Osteoblast (primary cell): ENCODE results near the gene SCUBE1. TPM values are rescaled to one million over a fixed set of nuclear protein-coding genes. Genes with fewer than 3 reads are reported as not detected.

ENCODE experiments used
- DNase-seq: peaks from one replicate; pipeline ENCODE4 v3.0.0; 2011; ENCODE audit warnings: low spot score, mixed read lengths; ENCODE audit not compliant: insufficient read length; ENCODE audit errors: missing footprints
- H2AFZ ChIP-seq: 2 replicates; pipeline ENCODE4 v1.6.0; 2011; ENCODE audit warnings: mild to moderate bottlenecking, low read length
- H3K27ac ChIP-seq: 2 replicates; pipeline ENCODE4 v1.5.1; 2011; ENCODE audit warnings: mild to moderate bottlenecking, low read depth, low read length, moderate library complexity
- H3K27me3 ChIP-seq: 2 replicates; pipeline ENCODE4 v1.6.0; 2012; ENCODE audit warnings: mild to moderate bottlenecking, control low read depth, inconsistent platforms, low read length, moderate library complexity; ENCODE audit not compliant: insufficient read depth
- H3K36me3 ChIP-seq: 2 replicates; pipeline ENCODE4 v1.5.1; 2011; ENCODE audit warnings: mild to moderate bottlenecking, low read length, control low read depth, moderate library complexity; ENCODE audit not compliant: insufficient read depth
- H3K4me1 ChIP-seq: 2 replicates; pipeline ENCODE4 v1.5.1; 2011; ENCODE audit warnings: mild to moderate bottlenecking, low read length, control low read depth, moderate library complexity; ENCODE audit not compliant: insufficient read depth
- H3K4me2 ChIP-seq: 2 replicates; pipeline ENCODE4 v1.6.0; 2011; ENCODE audit warnings: mild to moderate bottlenecking, low read length; ENCODE audit not compliant: insufficient read depth
- H3K4me3 ChIP-seq: fragments of 200-600 bp; sonication (generic); 3 replicates; pipeline ENCODE4 v1.5.1; 2012; ENCODE audit warnings: mild to moderate bottlenecking, low read length, inconsistent platforms; ENCODE audit not compliant: insufficient read depth
- H3K79me2 ChIP-seq: 2 replicates; pipeline ENCODE4 v1.6.0; 2012; ENCODE audit warnings: mild to moderate bottlenecking, low read length, control low read depth, inconsistent platforms; ENCODE audit not compliant: insufficient read depth
- H3K9me3 ChIP-seq: 2 replicates; pipeline ENCODE4 v1.5.1; 2011; ENCODE audit warnings: low read depth, low read length, control low read depth
- H4K20me1 ChIP-seq: 2 replicates; pipeline ENCODE4 v1.6.0; 2012; ENCODE audit warnings: mild to moderate bottlenecking, low read length, control low read depth; ENCODE audit not compliant: insufficient read depth
- total RNA-seq: library from RNA; depleted of rRNA; stranded (reverse); fragments of >200 nt; gene quantifications from 2 replicates; pipeline ENCODE4 v1.2.3, GENCODE V29; 2012
- TF ChIP-seq, protein P1 (sequence below): IDR thresholded peaks from 2 replicates; pipeline ENCODE4 v1.5.1; 2011; ENCODE audit warnings: mild to moderate bottlenecking, low read depth, low read length, moderate library complexity; ENCODE audit errors: extremely low read depth

SCUBE1 gene
- total RNA-seq, 1 donor: 2.2 TPM

DNA sequence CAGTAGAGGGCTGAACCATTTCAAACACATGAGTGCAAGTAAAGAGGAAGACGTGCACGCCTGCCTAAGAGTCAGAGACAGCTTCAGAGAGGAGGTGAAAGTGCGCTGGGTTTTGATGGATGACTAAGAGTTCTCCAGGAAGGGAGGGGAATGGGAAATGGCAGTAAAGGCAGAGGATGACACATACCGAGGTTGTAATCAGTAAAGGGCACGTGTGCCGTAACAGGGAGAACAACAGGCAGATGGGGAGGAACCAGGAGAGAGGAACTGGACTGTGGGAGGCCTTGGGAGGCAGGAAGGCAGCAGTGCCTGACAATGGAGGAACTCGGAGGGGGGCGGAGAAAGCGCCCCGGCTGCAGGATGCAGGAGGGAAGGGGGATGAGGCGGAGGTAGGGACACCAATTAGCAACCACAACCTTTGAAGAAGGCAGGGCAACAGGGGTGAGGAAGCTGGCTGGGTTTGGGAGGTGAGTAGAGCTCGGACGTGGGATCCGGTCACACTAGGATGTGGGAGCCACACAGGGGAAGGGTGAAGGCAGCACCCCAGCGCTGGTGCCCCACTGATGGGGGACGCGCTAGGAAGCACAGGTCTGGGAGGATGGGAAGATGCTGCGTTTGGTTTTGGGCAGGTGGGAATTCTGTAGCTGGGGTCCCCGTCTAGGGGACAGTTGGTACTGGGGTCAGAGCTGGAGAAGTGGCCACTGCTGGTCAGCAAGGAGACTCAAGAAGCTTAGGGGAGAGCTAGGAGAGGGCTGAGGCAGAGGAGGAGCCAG, 67.4 kb downstream of the SCUBE1 start:
- no peaks in the 10 kb centered on the region for H3K4me1 ChIP-seq
- DNase-seq: no peak
- no peaks in the 10 kb centered on the region for H4K20me1 ChIP-seq

DNA sequence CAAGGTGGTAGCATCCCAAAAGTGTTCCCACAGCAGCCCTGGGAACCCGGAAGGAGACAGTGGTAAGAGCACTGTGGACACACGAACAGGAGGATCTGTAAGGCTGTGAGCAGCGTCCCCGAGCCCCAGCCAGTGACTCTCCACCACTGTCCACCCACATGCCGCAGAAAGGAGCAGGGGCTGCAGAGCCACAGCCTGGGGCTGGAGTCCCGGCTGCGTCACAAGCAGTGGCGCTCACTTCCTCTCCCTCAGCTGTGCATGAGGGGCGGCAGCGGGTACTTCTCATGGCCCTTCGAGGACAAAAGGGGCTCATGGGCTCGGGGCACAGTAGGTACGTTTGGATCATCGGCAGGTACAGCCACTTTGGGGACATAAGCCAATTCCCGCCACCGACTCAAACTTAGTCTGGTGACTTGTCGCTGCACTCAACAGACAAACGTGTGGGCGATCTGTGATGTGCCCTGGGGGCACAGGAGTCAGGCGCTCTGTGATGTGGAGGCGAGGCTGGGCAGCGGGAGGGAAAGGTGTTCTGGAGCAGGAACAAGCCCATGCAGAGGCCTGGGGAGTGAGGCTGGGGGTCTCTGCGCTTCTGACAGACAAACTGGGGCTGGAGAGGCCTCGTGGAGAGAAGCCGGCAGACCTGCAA, 68.5 kb downstream of the SCUBE1 start:
- H3K4me3 ChIP-seq: no peak overlapping the region
- TF ChIP-seq, protein P1, sequence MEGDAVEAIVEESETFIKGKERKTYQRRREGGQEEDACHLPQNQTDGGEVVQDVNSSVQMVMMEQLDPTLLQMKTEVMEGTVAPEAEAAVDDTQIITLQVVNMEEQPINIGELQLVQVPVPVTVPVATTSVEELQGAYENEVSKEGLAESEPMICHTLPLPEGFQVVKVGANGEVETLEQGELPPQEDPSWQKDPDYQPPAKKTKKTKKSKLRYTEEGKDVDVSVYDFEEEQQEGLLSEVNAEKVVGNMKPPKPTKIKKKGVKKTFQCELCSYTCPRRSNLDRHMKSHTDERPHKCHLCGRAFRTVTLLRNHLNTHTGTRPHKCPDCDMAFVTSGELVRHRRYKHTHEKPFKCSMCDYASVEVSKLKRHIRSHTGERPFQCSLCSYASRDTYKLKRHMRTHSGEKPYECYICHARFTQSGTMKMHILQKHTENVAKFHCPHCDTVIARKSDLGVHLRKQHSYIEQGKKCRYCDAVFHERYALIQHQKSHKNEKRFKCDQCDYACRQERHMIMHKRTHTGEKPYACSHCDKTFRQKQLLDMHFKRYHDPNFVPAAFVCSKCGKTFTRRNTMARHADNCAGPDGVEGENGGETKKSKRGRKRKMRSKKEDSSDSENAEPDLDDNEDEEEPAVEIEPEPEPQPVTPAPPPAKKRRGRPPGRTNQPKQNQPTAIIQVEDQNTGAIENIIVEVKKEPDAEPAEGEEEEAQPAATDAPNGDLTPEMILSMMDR: no peak
- DNase-seq: no peak
- no peaks in the 10 kb centered on the region for H3K36me3 ChIP-seq
- H3K4me2 ChIP-seq: no peak overlapping the region
- no peaks in the 10 kb centered on the region for H3K9me3 ChIP-seq
- no peaks in the 10 kb centered on the region for H3K27me3 ChIP-seq
- H2AFZ ChIP-seq: no peak overlapping the region
- no peaks in the 10 kb centered on the region for H3K79me2 ChIP-seq
- no peak overlapping the region for H3K27ac ChIP-seq
- no peaks in the 10 kb centered on the region for H4K20me1 ChIP-seq
- H3K4me1 ChIP-seq: no peaks in the 10 kb centered on the region

More for the DNA sequence above, 67.4 kb downstream of the SCUBE1 start:
- H3K79me2 ChIP-seq: no peaks in the 10 kb centered on the region
- H3K36me3 ChIP-seq: no peaks in the 10 kb centered on the region
- no peak overlapping the region for H2AFZ ChIP-seq
- TF ChIP-seq, protein P1: no peak
- no peak overlapping the region for H3K4me3 ChIP-seq
- no peak overlapping the region for H3K27ac ChIP-seq
- H3K9me3 ChIP-seq: no peaks in the 10 kb centered on the region
- H3K27me3 ChIP-seq: no peaks in the 10 kb centered on the region
- no peak overlapping the region for H3K4me2 ChIP-seq

DNA sequence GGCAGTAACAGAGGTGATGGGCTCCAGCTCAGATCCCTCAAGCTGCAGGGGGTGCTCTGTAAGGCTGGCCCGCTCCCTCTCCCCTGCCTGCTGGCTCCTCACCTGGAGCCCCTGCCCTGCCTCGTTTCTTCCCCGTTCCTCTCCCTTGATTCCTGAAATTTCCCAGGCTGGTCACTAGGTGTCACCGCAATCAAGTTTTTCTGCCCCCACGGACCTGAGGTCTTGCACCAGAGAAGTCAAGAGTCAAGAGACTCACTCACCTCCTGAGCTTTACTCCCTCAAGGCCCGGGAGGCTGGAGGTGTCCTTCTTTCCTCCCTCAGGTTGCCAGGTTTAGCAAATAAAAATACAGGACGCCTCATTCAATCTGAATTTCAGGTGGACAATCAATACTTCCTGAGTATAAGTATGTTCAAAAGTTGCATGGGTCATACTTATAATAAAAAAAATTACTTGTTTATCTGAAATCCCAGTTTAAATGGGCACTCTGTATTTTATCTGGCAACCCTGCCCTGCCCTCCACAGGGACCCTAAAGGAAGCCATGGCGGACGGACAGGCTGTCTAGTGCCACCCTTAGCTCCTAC, 69.2 kb downstream of the SCUBE1 start:
- no peaks in the 10 kb centered on the region for H3K36me3 ChIP-seq
- TF ChIP-seq, protein P1: peak; percentile 71
- no peak overlapping the region for H3K27ac ChIP-seq
- no peak overlapping the region for H2AFZ ChIP-seq
- H3K9me3 ChIP-seq: no peaks in the 10 kb centered on the region
- H4K20me1 ChIP-seq: no peaks in the 10 kb centered on the region
- H3K4me3 ChIP-seq: no peak overlapping the region
- peaks cover 3% of the 10 kb centered on the region for H3K27me3 ChIP-seq
- no peak overlapping the region for H3K4me2 ChIP-seq
- no peaks in the 10 kb centered on the region for H3K4me1 ChIP-seq
- peak; percentile 97 for DNase-seq
- H3K79me2 ChIP-seq: no peaks in the 10 kb centered on the region

DNA sequence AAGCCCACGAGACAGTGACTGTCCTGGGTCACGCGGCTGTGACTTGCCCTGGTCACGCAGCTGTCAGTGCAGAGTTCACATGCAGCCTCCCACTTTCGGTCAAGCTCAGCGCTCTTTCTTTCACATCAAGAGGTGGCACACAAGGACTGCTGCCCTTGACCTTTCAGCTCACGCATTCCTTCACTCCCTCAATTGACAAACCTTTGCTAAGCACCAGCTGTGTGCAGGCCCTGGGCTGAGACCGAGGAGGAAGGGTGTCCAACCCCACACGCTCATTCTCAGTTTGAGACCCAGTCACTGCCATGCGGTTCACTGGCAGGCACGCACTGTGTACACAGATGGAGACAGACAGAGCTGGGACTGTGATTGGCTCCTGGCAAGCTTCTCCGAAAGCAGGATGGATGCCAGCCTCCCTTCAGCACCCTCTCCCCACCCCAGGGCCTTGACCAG, 70.3 kb downstream of the SCUBE1 start:
- Histone ChIP-seq H3K4me1 (no peaks in the 10 kb centered on the region), H4K20me1 (no peaks in the 10 kb centered on the region), H3K27ac (no peak overlapping the region), H3K9me3 (no peaks in the 10 kb centered on the region), H3K79me2 (no peaks in the 10 kb centered on the region), H3K27me3 (peaks cover 3% of the 10 kb centered on the region), H3K4me3 (no peak overlapping the region), H3K4me2 (no peak overlapping the region), H2AFZ (no peak overlapping the region), H3K36me3 (no peaks in the 10 kb centered on the region)
- no peak for DNase-seq
- TF ChIP-seq, protein P1: no peak
